Muscle layer of duodenum (tissue), 2 donors: ENCODE data around the gene LYPD4.

ENCODE experiments used
- H3K27ac ChIP-seq: one replicate; pipeline ENCODE4 v1.7.0; 2013; ENCODE audit warnings: mild to moderate bottlenecking, low read length
- H3K27me3 ChIP-seq: one replicate; pipeline ENCODE4 v1.7.0; 2013; ENCODE audit warnings: low read depth, mild to moderate bottlenecking, control low read depth, low read length
- H3K36me3 ChIP-seq, 2 donors: one replicate each; pipeline ENCODE4 v1.7.0; 2013; ENCODE audit warnings: low read length in 2 of 2, control low read depth in 1 of 2, mild to moderate bottlenecking in 1 of 2; ENCODE audit not compliant: insufficient read depth in 2 of 2, control insufficient read depth in 1 of 2
- H3K4me1 ChIP-seq, 2 donors: one replicate each; pipeline ENCODE4 v1.7.0; 2013; ENCODE audit warnings: low read length in 2 of 2, mild to moderate bottlenecking in 2 of 2, control low read depth in 1 of 2, moderate library complexity in 1 of 2; ENCODE audit not compliant: insufficient read depth in 2 of 2, control insufficient read depth in 1 of 2
- H3K4me3 ChIP-seq, 2 donors: one replicate each; pipeline ENCODE4 v1.7.0; 2013; ENCODE audit warnings: low read length in 2 of 2, low read depth in 1 of 2, mild to moderate bottlenecking in 1 of 2
- H3K9me3 ChIP-seq, 2 donors: one replicate each; pipeline ENCODE4 v1.7.0; 2013; ENCODE audit warnings: low read length in 2 of 2, control low read depth in 1 of 2, mild to moderate bottlenecking in 1 of 2; ENCODE audit not compliant: control insufficient read depth in 1 of 2
- donor health status: healthy.

Gene LYPD4

GRCh38 chr19:41847351-41848105, 3.0 kb upstream of the LYPD4 start:
- Histone ChIP-seq H3K27me3 (no peaks in the 10 kb centered on the region), H3K4me1 (no peaks in the 10 kb centered on the region), H3K36me3 (no peaks in the 10 kb centered on the region), H3K4me3 (no peak overlapping the region), H3K9me3 (no peaks in the 10 kb centered on the region), H3K27ac (no peak overlapping the region)

DNA sequence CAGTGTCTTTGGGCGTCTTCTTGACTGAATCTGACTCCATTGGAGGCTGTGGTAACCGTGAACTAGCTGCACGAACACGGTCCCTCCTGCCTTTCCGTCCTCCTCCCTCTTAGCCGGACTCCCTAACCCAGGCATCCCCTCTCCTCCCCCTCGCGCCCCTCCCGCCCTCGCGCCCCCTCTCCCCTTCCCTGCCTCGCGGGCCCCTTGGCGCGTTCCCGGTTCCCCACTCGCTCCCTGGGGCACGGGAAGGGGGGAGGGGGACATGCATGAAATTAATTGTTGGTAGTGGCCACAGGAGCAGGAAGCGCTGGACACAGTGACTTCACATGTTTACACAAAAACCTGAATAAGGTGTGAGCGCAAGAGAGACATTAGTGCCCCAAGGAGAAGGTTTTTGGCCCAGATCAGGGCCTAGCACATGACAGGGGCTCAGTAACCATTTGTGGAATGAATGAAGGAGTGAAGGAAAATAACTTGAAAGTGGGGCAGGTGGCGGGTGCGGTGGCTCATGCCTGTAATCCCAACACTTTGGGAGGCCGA, 638 bp upstream of the LYPD4 start:
- Histone ChIP-seq H3K27me3 (no peaks in the 10 kb centered on the region), H3K9me3 (no peaks in the 10 kb centered on the region), H3K36me3 (no peaks in the 10 kb centered on the region), H3K4me1 (no peaks in the 10 kb centered on the region), H3K4me3 (no peak overlapping the region), H3K27ac (no peak overlapping the region)

- no peak within 1 kb of the TSS for H3K4me3 ChIP-seq
- no peaks in the 10 kb centered on the region for H3K9me3 ChIP-seq
- no peak within 1 kb of the TSS for H3K27ac ChIP-seq
- H3K36me3 ChIP-seq, result no peaks in the 10 kb centered on the region
- no peaks in the 10 kb centered on the region for H3K4me1 ChIP-seq
- no peaks in the 10 kb centered on the region for H3K27me3 ChIP-seq
Measured at GRCh38 chr19:41845001-41845050, 343 bp upstream of the LYPD4 start, which contains the start of gene DMRTC2. Gene DMRTC2, plus strand, starts transcription at chr19:41845042. Its CDS starts 2,387 bp downstream, at chr19:41847429.

DNA sequence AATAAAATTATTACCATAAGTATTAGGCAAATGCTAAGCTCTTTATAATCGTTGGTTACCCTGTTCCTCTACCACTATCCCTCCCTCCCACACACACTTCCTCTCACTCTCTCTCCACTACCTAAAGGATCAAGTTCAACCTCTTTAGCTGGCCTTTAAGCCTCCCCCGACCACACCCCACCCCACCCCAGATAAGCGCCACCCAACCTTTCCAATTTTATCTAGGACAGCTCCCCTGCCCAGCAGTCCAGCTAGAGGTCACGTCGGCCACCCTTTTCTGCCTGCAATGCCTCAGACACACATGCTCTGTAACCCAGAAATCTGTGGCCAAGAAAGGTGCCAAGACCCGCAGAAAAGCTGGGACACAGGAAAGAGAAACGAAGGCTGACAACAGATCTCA, 1.1 kb downstream of the LYPD4 start:
- no peaks in the 10 kb centered on the region for H3K9me3 ChIP-seq
- no peaks in the 10 kb centered on the region for H3K27me3 ChIP-seq
- no peak overlapping the region for H3K27ac ChIP-seq
- no peaks in the 10 kb centered on the region for H3K36me3 ChIP-seq
- no peaks in the 10 kb centered on the region for H3K4me1 ChIP-seq
- no peak overlapping the region for H3K4me3 ChIP-seq

DNA sequence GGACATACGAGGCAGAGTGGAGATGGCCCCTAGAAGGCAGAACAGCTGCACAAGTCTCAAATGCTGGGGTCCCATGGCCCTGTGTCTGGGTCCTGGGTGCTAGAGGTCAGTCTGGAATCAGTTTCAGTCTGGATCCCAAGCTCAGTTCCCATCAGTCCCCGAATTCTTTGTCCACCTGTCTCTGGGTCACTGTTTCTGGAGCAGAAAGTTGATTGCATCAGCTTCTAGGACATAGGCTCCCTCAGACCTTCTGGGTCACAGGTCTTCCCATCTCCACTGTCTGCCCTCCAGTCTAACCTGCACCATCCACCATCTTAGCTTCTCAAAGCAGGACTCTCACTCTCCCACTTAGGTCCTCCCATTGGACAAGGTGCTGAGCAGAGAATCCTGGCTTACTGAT, 5.3 kb downstream of the LYPD4 start:
- Histone ChIP-seq H3K9me3 (no peaks in the 10 kb centered on the region), H3K27ac (no peak overlapping the region), H3K36me3 (no peaks in the 10 kb centered on the region), H3K27me3 (peaks cover 3% of the 10 kb centered on the region), H3K4me1 (no peaks in the 10 kb centered on the region), H3K4me3 (no peak overlapping the region)

- Histone ChIP-seq H3K4me3 (no peak overlapping the region), H3K27ac (no peak overlapping the region), H3K4me1 (no peaks in the 10 kb centered on the region), H3K9me3 (no peaks in the 10 kb centered on the region), H3K36me3 (no peaks in the 10 kb centered on the region), H3K27me3 (peaks cover 3% of the 10 kb centered on the region)
Measured at GRCh38 chr19:41837981-41838708, 6.3 kb downstream of the LYPD4 start.

DNA sequence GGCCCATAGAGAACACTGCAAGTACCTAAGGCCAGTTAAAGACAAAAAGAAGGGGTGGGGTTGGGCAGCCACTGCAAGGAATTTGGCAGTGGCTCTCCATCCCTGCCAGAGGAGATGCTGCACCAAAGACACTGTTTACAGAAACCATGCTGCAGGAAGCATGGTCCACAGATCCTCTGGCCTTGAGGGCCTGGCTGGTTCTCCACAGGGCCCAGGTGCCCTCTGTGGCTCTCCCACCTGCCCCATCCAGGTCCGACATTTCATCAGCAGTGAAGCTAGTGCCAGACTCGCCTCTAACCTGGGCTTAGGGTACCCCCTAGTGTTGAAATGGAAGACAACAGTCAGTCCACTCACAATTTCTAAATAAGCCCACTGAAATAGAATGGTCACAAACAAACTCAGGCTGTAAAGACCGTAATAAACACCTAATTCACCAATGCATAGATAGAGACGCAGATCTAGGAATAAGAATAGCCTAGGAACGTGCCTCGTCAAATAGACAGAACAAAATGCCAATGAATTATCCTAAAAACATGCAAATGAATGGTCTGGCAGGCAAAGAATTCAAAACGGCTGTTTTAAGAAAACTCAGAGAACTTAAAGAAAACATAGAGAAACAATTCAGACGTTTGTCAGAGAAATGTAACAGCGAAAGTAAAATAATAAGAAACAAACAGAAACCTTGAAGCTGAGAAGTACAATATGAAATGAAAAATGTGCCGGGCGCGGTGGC, 23.3 kb downstream of the LYPD4 start:
- Histone ChIP-seq H3K27me3 (no peaks in the 10 kb centered on the region), H3K4me1 (no peaks in the 10 kb centered on the region), H3K9me3 (no peaks in the 10 kb centered on the region), H3K4me3 (no peak overlapping the region), H3K27ac (no peak overlapping the region), H3K36me3 (no peaks in the 10 kb centered on the region)

GRCh38 chr19:41816761-41817160, 27.7 kb downstream of the LYPD4 start:
- no peaks in the 10 kb centered on the region for H3K4me1 ChIP-seq
- no peak overlapping the region for H3K27ac ChIP-seq
- H3K9me3 ChIP-seq, result no peaks in the 10 kb centered on the region
- H3K4me3 ChIP-seq, result no peak overlapping the region
- no peaks in the 10 kb centered on the region for H3K27me3 ChIP-seq
- no peaks in the 10 kb centered on the region for H3K36me3 ChIP-seq

DNA sequence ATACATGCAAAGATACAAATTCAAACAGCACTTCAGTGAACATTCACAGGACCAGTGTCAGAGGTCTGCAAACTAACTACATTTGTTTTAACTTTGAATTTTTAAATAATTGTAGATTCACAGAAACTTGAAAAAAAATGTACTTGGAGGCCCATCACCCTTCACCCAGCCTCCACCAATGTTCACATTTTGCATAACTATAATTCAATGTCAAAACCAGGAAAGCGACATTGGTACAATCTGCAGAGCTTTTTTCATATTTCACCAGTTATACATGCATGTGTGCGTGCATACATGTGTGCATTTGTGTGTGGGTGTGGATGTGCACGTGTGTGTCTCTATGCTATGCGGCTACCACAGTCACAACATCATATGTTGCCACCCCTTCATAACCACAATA, 29.2 kb downstream of the LYPD4 start:
- H3K36me3 ChIP-seq, result no peaks in the 10 kb centered on the region
- no peaks in the 10 kb centered on the region for H3K9me3 ChIP-seq
- H3K4me3 ChIP-seq, result no peak overlapping the region
- no peak overlapping the region for H3K27ac ChIP-seq
- H3K4me1 ChIP-seq, result no peaks in the 10 kb centered on the region
- no peaks in the 10 kb centered on the region for H3K27me3 ChIP-seq

GRCh38 chr19:41813911-41814310, 30.6 kb downstream of the LYPD4 start:
- Histone ChIP-seq H3K27me3 (no peaks in the 10 kb centered on the region), H3K27ac (no peak overlapping the region), H3K36me3 (no peaks in the 10 kb centered on the region), H3K4me3 (no peak overlapping the region), H3K4me1 (no peaks in the 10 kb centered on the region), H3K9me3 (no peaks in the 10 kb centered on the region)

DNA sequence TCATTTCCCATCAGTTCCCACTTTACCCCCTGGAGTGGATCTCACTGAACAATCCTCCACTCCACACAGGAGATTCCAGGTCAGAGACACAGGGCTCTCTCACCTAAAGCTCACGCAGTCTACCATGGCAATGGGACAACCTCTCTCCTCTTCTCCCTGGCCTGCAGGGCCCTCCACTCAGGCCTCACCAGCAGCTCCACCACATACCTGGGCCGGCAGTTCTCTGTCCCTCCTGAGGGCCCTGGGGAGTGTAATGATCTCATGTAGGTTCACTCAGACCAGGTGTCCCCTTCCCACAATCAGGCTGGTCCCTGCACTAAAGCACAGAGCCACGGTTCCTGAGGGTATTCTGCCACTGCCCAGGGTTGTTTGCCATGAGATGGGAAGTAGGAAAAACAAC, 32.5 kb downstream of the LYPD4 start:
- Histone ChIP-seq H3K4me3 (no peak overlapping the region), H3K4me1 (no peaks in the 10 kb centered on the region), H3K9me3 (no peaks in the 10 kb centered on the region), H3K36me3 (no peaks in the 10 kb centered on the region), H3K27me3 (no peaks in the 10 kb centered on the region), H3K27ac (no peak overlapping the region)
